SK-N-MC (cell line): ENCODE results near the gene KPNA2.

Experiments used
- EZH2 ChIP-seq: fragments of 200-600 bp; sonication (generic); IDR thresholded peaks from one replicate; pipeline ENCODE4 v1.6.1; 2017; ENCODE audit warnings: antibody characterized with exemption
- FOXP2 ChIP-seq: optimal IDR thresholded peaks from 2 replicates; pipeline ENCODE3; 2011; ENCODE audit warnings: mild to moderate bottlenecking, moderate library complexity; ENCODE audit not compliant: insufficient read depth; ENCODE audit errors: extremely low read length, control extremely low read depth
- POLR2AphosphoS5 ChIP-seq: IDR thresholded peaks from 2 replicates; pipeline ENCODE4 v1.6.1; 2012; ENCODE audit warnings: mild to moderate bottlenecking, low read depth, low read length, borderline replicate concordance

DNA sequence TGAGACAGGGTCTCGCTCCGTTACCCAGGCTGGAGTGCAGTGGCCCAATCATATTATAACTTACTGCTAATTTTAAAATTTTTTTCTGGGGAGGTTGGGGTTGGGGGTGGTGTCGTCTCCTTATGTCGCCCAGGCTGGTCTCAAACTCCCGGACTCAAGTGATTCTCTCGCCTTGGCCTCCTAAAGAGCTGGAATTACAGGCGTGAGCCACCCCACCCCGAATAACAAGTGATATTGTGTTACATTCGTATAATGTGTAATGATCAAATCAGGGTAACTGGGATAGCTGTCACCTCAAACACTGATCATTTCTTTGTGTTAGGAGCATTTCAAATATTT is 16.2 kb upstream of the KPNA2 start:
- TF ChIP-seq POLR2AphosphoS5 (no peak), EZH2 (no peak), FOXP2 (no peak)
